Sigmoid colon (tissue), 4 donors: Measurements from ENCODE around the gene PSMD13.

Source experiments
- EP300 ChIP-seq, 4 donors: sonication (generic); formaldehyde crosslinking; IDR thresholded peaks; one replicate each; pipeline ENCODE4 v1.6.1; 2017; ENCODE audit warnings: antibody characterized with exemption in 4 of 4
- POLR2A ChIP-seq, 2 donors: fragments of 450-650 bp; IDR thresholded peaks; one replicate each; pipeline ENCODE4 v1.6.1; 2016; ENCODE audit warnings: antibody characterized with exemption in 2 of 2, mild to moderate bottlenecking in 2 of 2, moderate library complexity in 2 of 2
- POLR2AphosphoS5 ChIP-seq, 4 donors: sonication (generic); formaldehyde crosslinking; IDR thresholded peaks; one replicate each; pipeline ENCODE4 v1.6.1; 2017; ENCODE audit warnings: antibody characterized with exemption in 4 of 4
- TF ChIP-seq, protein P1 (sequence below), 4 experiments: fragments of 450-650 bp in 3 of 4; fragments of 200-600 bp in 1 of 4; IDR thresholded peaks; one replicate each; pipeline ENCODE4 v1.5.1; 2016 to 2019; ENCODE audit warnings: antibody characterized with exemption in 4 of 4, mild to moderate bottlenecking in 3 of 4, moderate library complexity in 2 of 4

DNA sequence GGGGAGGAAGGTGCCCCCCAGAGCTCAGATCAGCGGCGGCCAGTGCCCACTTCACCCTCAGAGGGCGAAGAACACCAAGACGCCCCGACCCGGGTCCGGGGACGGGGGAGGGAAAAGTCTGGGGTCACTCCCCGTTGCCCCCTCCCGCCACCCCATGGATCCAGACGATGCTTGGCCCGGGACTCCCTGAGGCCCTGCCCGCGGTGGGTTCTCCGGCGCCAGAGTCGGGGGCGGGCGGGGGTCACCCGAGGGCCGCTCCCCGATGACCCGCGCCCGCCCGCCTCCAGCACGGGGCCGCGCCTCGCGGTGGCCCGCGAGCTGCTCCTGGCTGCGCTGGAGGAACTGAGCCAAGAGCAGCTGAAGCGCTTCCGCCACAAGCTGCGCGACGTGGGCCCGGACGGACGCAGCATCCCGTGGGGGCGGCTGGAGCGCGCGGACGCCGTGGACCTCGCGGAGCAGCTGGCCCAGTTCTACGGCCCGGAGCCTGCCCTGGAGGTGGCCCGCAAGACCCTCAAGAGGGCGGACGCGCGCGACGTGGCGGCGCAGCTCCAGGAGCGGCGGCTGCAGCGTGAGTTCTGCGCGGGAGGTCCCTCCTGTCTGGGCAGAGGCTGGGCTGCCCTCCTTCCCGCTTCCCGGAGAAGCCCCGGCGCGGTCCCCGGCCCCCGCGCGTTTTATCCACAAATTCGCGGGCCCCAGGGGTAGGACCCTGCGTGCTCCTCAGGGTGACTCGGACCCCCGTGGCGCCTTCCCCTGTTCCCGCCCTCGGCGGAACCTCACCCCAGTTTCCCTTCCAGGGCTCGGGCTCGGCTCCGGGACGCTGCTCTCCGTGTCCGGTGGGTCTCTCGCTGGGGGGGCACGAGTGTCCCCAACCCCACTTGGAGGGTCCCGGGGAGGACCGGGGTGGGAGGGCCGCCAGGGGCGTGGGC is 42.5 kb downstream of the PSMD13 start:
- TF ChIP-seq, protein P1, sequence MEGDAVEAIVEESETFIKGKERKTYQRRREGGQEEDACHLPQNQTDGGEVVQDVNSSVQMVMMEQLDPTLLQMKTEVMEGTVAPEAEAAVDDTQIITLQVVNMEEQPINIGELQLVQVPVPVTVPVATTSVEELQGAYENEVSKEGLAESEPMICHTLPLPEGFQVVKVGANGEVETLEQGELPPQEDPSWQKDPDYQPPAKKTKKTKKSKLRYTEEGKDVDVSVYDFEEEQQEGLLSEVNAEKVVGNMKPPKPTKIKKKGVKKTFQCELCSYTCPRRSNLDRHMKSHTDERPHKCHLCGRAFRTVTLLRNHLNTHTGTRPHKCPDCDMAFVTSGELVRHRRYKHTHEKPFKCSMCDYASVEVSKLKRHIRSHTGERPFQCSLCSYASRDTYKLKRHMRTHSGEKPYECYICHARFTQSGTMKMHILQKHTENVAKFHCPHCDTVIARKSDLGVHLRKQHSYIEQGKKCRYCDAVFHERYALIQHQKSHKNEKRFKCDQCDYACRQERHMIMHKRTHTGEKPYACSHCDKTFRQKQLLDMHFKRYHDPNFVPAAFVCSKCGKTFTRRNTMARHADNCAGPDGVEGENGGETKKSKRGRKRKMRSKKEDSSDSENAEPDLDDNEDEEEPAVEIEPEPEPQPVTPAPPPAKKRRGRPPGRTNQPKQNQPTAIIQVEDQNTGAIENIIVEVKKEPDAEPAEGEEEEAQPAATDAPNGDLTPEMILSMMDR (IDR thresholded peaks at IDR 0.05), result no peak
- TF ChIP-seq POLR2A (IDR thresholded peaks at IDR 0.05) (no peak), POLR2AphosphoS5 (IDR thresholded peaks at IDR 0.05) (no peak), EP300 (IDR thresholded peaks at IDR 0.05) (no peak)
